CD4-positive, alpha-beta T cell treated with Interleukin-4 for 1 hour (primary cell): Measurements from ENCODE around the gene WDR1.
A peak's percentile ranks its signal among the peaks of the same experiment; 100 is the strongest.

Experiments
- DNase-seq, 2 donors: peaks; one replicate each; pipeline ENCODE4 v3.0.0-alpha.2; 2020 to 2022

The WDR1 gene

DNA sequence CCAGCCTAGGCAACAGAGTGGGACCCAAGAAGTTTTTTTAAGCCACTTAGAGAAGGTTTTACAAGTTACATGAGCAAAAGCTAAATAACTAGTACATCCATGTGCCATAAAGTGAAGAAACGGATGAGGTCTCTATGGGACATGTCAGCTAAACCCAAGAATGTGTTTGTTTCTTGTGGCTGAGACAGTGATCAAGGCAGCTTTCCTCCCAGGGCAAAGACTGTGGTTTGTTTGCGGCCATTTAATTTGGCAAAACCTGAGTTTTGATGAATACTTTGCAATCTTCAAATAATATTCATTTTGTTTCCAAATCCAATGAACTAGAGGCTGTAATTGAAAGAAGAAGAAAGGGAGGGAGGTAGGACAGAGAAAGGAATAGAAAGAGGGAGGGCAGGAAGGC, 50.4 kb downstream of the WDR1 start:
- DNase-seq, result no peak

- DNase-seq, result peak in 1 of 2 donors; percentile 47
Measured at GRCh38 chr4:10063544-10064300, 52.9 kb downstream of the WDR1 start.

DNA sequence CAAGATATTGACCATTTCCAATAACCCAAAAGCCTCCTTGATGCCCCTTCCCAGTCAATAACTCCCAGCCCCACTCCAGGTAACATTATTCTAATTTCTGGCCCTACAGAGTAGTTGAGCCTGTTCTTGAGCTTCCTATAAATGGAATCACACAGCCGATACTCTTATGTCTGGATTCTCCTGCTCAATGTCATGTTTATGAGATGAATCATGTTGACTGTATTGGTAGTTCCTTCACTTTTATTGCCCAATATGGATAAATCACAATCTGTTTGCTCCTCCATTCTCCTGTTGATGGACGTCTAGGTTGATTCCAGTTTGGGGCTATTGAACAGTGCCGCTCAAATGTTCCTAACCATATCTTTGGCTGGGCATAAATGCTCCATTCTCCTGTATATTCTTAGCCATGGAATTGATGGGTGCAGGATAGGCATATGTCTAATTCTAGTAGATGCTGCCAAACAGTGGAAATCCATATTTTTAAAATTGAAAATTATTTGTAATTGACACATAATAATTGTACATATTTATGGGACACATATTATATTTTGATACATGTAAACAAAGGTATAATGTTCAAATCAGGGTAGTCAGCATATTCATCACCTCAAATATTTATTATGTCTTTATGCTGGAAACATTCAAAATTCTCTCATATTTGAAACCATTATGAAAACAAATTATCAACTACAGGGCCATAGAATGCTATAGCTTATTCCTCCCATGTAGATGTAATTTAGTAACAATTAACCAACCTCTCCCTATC, 54.8 kb downstream of the WDR1 start:
- no peak for DNase-seq

DNA sequence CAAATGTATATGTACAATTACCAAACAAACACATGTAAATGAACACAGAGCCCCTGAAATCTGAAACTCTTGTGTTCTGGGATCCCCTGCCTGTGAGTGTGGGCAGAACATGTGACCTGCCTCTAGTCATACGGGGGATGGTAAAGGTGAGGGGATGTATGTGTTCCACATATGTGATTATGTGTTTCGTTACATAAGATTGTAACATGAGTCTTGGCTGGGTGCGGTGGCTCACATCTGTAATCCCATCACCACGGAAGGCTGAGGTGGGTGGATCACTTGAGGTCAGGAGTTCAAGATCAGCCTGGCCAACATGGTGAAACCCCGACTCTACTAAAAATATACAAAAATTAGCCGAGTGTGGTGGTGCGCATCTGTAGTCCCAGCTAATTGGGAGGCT, 58.2 kb downstream of the WDR1 start:
- DNase-seq, result no peak

GRCh38 chr4:10057023-10057395, 59.6 kb downstream of the WDR1 start:
- DNase-seq, result no peak

- DNase-seq, result no peak
Measured at GRCh38 chr4:10056334-10057022, 60.1 kb downstream of the WDR1 start.

DNA sequence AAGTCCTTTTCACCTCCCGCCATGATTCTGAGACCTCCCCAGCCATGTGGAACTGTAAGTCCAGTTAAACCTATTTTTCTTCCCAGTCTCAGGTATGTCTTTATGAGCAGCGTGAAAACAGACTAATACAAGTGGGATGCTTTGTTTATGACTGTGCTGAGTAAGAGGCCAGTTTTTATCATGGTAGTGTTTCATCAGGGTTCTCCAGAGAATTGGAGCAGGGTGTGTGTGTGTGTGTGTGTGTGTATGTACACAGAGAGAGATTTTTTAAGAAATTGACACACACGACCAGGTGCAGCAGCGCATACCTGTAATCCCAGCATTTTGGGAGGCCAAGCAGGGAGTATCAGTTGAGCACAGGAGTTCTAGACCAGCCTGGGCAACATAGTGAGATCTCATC, 60.7 kb downstream of the WDR1 start:
- no peak for DNase-seq

- DNase-seq, result no peak
Measured at GRCh38 chr4:10054571-10055041, 62.0 kb downstream of the WDR1 start.

DNA sequence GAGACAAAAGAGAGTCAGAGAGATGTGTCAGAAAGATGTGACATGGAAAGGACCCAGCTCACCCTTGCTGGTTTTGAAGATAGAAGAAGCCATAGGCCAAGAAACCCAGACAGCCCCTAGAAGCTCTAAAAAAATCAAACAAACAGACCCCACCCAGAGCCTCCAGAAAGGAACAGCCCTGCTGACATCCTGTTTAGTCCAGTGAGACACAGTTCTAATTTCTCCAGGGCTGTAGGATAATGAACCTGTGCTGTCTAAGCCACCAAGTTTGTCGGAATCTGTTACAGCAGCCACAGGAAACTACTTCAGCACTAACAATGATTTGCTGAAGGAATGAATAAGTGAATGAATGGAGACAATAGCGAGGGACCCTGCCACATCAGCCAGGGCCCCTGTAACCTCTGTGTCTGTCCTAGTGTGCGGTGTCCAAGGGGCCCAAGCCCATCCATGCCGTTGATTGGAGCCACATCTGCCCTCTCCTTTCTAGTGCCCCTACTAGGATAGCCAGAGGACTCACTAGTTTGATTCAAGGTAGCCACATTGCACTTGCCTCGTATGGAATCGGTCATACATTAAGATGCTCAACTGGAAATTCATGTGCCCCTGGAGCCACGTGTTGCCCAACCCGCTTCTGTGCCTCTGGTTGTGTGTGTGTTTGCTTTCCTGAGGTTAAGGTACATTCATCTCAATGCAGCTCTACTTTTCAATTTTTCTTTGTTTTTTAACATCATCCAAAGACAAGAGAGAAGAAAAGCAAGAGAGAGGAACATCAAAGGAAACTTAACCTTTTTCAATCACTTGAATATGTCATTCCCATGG, 62.8 kb downstream of the WDR1 start:
- DNase-seq, result no peak

DNA sequence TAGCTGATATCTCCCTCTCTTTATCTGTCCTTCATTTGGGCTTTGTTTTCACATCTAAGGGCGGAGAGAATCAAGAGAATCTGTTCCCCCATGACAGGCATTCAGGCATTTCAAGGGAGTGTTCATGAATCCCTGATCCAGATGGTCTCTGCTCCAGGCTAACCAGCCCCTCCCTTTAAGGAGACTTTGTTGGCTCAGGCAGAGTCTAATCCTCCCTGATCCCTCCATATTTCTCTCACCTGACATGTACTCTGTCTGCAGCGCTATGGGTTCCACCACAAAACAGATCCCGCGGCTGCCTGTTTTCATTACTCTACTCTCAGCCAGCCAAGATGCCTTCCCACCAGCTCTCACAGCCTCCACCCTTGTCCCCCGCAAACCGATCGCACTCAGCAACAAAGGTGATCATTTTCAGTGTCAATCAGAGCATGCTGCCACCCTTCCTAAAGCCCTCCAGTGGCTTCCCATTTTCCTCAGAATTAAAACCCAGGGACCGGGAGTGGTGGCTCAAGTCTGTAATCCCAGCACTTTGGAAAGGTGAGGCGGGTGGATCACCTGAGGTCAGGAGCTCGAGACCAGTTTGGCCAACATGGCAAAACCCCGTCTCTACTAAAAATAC, 65.0 kb downstream of the WDR1 start:
- DNase-seq, result no peak

- no peak for DNase-seq
Measured at GRCh38 chr4:10050721-10051120, 65.9 kb downstream of the WDR1 start.

DNA sequence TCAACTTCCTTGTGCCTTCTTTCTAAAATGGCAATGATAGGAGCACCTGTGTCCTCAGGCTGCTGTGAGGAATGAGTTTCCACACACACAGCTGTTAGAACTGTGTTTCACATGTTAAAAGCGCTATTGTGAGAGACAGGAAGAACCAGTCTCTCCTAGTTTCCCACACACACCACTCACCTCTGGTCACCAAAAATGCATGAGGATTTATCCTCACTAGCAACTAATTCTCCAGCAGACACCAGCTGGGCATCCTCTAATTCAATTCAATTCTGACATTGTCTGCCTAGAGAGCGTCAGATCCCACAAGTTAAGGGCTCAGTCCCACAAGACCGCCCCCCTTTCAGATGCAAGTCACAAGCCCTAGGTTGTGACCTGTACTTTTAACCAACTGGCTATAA, 66.3 kb downstream of the WDR1 start:
- no peak for DNase-seq

DNA sequence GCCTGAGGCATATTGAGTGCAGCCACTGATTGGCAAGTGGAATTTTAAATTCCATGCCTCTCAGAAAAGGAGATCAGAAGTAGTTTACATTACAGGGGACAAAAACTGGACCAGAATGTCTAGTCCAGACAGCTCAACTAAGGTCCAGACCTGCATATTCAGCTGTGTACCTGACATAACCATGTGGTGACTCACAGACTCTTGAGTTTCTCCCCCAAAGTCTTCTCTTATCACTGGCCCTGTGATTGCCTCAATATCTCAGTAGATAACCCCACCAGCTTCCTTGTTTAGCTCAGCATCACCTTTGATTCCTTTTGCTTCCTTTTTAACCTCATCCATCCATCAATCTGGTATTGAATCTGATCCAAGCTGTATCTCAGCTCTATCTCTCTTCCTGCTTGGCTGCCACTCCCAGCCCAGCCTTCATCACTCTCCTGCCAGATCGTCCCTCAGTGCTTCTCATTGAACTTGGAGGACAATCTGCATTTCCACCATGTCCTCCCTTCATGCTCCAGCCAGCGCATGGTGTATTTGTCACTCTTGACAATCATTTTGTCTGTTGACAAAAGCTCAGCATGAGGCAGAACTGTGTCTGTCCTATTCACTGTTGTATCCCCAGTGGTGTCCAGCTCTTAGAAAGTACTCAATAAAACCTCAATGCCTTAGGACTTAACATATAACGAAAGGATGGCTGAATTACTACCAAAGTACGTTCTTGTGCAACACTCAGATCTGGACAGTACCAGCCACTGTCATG, 67.5 kb downstream of the WDR1 start:
- DNase-seq, result no peak

DNA sequence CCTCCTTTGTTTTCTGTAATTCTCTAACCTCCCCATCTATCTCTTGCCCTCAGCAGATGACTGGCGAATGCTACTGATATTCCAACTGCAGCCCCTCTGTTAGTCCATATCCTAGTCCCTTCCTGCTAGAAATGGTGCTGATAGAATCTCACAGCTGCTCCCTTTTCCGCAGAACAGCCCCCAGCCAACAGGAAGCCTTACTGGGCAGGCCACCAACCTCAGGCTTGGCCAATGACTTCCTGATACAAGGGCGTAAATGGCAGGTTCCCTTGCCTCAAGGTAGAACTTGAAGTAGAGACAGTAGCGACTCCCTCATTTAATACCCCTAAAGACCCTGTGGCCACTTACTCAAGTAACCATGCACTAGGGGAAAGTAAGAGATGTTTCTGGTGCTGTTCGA, 68.6 kb downstream of the WDR1 start:
- DNase-seq, result no peak

DNA sequence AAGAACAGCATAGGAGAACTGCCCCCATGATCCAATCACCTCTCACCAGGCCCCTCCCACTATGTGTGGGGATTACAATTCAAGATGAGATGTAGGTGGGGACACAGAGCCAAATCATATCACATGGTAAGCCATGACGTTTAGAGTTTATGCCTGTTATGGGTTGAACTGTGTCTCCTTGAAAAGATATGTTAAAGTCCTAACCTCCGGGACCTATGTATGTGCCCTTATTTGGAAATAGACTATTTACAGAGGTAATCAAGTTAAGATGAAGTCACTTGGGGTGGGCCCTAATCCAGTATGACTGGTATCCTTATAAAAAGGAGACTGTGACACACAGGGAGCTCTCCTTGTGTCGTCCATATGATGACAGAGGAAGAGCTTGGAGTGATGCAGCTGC, 70.1 kb downstream of the WDR1 start:
- DNase-seq, result no peak

GRCh38 chr4:10045481-10045880, 71.1 kb downstream of the WDR1 start:
- no peak for DNase-seq

GRCh38 chr4:10041036-10041435, 75.6 kb downstream of the WDR1 start:
- DNase-seq, result no peak

GRCh38 chr4:10040049-10040892, 76.3 kb downstream of the WDR1 start:
- no peak for DNase-seq

DNA sequence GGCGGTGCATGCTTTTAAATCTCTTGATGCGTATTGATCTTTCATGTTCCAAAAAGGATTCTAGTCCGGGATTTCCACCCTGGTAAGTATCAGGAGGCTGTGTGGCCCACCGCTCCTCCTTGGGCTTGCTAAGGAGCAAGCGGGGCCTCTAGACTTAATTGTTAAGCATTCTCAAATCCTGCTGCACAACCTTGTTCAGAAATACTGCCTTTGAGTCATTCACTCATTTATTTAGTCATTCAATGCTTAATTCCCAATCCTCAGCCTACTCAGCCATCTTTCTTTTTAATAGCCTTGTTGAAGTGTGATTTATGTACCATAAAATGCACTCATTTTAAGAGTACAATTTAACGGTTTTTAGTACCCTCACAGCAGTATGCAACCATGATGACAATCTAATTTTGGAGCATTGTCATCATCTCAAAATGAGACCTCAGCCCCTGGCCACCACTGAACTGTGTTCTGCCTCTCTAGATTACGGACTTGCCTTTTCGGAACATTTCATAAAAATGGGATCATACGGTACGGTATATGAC, 79.7 kb downstream of the WDR1 start:
- no peak for DNase-seq

- no peak for DNase-seq
Measured at GRCh38 chr4:10035130-10035529, 81.5 kb downstream of the WDR1 start.
